ENCODE data around the gene HOXB2. TPM values are rescaled to one million over a fixed set of nuclear protein-coding genes. Genes with fewer than 3 reads are reported as not detected.

HOXB2 gene
- total RNA-seq, 1 donor from 2014 or later, result 2.9 TPM

DNA sequence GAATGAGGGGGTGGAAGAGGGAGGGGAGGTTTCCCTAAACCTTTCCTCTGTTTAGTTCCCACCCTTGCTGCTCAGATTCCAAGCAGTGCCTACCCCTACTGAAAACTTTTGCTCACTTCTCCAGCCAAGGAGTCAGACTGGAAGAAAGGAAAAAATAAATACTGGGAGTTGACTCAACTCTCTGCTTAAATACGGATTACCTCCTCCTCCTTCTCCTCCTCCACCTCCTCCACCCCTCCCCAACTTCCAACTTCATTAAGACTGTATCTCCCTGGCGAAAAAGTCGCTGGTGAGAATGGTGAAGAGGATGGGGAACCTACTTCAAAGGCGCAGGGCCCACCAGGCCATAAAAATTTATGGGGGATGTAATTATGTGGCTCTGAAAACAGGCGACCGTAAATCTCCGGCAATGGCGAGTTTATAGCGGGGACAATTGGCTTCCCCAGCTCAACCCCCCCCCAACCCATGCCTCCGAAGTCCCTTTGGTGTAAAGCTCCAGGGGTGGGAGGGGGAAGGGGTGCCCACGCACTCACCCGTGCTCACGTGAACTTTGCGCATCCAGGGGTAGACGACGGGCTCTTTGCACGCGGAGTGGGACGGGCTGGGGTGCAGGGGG is 32.5 kb upstream of the HOXB2 start:
- ATAC-seq (ENCODE audit: low read depth) (peak; percentile 6), DNase-seq (no peak)
- H3K27ac Mint-ChIP-seq, result peak overlapping the region; percentile 24
- peaks cover 2% of the 10 kb centered on the region for H3K36me3 Mint-ChIP-seq (ENCODE audit: low read depth)
- no peaks in the 10 kb centered on the region for H3K9me3 Mint-ChIP-seq
- intact Hi-C loops (cut with micrococcal nuclease), result no loop called here
- peak overlapping the region; percentile 80 for H3K4me3 Mint-ChIP-seq
- H3K27me3 Mint-ChIP-seq, result peaks cover 35% of the 10 kb centered on the region
- TF ChIP-seq, protein P1, sequence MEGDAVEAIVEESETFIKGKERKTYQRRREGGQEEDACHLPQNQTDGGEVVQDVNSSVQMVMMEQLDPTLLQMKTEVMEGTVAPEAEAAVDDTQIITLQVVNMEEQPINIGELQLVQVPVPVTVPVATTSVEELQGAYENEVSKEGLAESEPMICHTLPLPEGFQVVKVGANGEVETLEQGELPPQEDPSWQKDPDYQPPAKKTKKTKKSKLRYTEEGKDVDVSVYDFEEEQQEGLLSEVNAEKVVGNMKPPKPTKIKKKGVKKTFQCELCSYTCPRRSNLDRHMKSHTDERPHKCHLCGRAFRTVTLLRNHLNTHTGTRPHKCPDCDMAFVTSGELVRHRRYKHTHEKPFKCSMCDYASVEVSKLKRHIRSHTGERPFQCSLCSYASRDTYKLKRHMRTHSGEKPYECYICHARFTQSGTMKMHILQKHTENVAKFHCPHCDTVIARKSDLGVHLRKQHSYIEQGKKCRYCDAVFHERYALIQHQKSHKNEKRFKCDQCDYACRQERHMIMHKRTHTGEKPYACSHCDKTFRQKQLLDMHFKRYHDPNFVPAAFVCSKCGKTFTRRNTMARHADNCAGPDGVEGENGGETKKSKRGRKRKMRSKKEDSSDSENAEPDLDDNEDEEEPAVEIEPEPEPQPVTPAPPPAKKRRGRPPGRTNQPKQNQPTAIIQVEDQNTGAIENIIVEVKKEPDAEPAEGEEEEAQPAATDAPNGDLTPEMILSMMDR (IDR thresholded peaks at IDR 0.05), result no peak
- CTCF ChIA-PET, result no interaction called here
- H3K4me1 Mint-ChIP-seq, result peaks cover 45% of the 10 kb centered on the region
- POLR2A ChIA-PET, result interaction anchor here (0.6 to 0.8 kb wide), 2 partner anchors 171 to 270 kb away, joined by 3 to 4 read pairs; no protein-coding TSS in a partner anchor

DNA sequence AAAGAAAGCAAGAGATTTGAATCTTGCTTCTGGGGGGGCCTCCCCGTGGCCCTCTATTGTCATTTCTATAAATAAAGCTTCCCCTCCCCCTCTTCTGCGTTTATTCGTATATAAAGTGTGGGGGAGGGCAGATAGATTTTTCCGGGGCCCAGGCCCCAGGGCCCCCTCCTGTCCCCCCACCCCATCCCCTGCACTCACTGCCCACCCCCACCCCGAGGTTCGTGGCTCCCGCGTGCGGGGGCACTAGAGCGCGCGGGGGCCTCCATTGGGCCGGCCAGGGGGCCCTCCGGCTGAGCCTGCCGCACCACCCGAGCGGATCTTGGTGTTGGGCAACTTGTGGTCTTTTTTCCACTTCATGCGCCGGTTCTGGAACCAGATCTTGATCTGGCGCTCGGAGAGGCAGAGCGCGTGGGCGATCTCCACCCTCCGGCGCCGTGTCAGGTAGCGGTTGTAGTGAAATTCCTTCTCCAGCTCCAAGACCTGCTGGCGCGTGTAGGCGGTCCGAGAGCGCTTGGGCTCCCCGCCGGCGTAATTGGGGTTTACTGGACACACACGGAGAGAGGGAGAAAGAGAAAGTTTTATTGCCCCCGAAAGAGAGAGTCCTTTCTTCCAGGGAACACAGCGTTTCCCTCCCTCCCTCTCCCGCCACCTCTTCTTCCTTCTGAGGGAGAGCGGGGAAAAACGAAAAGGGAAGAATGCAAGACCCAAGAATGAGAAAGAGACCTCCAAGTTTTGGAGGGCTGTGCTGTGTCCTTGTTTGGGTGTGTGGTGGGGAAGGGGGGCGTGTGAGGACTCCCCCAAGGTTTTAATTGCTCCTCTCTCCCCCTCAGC is 31.8 kb upstream of the HOXB2 start:
- TF ChIP-seq, protein P1 (IDR thresholded peaks at IDR 0.05), result no peak
- POLR2A ChIA-PET, result interaction anchor here (0.7 to 0.8 kb wide), 2 partner anchors 32 to 172 kb away, joined by 3 read pairs; no protein-coding TSS in a partner anchor
- DNase-seq, result no peak

DNA sequence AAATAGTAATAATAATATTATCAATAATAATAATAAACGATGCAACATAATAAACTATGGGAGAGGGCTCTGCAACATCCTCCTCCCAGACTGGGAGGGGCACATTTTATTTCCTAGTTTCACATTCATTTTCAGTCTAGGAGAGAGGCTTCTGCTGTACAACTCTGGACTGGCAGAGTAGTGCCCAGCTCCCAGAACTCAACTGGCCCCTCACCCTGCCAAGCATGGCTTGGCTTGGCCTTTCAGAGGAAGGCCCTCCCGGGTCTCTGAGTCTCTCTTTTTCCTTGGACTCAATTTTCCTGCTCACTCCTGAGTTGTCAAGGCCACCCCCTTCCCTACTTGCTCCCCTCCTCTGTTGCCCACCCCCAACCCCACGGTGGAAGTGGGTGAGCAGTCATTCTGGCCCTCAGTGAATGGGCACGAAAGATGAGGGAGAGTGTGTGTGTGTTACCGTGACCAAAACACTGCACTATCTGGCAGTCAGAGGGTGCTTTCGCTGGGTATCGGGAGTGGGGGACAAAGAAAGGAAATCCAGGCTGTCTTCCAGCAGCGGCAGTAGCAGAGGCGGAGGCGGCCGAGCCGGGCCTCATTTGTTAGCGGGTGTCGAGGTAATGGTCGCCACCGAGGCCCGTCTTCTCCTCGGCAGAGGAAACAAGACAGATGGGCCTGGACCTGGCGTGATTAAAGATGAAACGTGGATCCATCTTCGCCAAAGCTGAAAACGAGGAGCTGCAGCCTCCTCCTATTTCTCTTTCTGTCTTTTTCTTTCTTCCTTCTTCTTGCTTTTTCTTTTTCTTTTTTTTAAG is 31.0 kb upstream of the HOXB2 start:
- Mint-ChIP-seq H3K36me3 (ENCODE audit: low read depth) (peaks cover 2% of the 10 kb centered on the region), H3K4me3 (peak overlapping the region; percentile 47), H3K4me1 (peaks cover 34% of the 10 kb centered on the region), H3K9me3 (no peaks in the 10 kb centered on the region), H3K27me3 (peaks cover 25% of the 10 kb centered on the region), H3K27ac (no peak overlapping the region)
- no peak for DNase-seq
- ChIA-PET POLR2A (interaction anchor here (0.7 kb wide), 1 partner anchor 31 kb away, joined by 3 read pairs; no protein-coding TSS in a partner anchor), CTCF (no interaction called here)
- no peak for ATAC-seq (ENCODE audit: low read depth)
- TF ChIP-seq, protein P1 (IDR thresholded peaks at IDR 0.05), result no peak
- intact Hi-C loops (cut with micrococcal nuclease), result no loop called here

More for the DNA sequence above, 31.8 kb upstream of the HOXB2 start:
- Mint-ChIP-seq H3K36me3 (ENCODE audit: low read depth) (peaks cover 2% of the 10 kb centered on the region), H3K9me3 (no peaks in the 10 kb centered on the region), H3K27me3 (peaks cover 32% of the 10 kb centered on the region), H3K27ac (no peak overlapping the region), H3K4me3 (peak overlapping the region; percentile 80), H3K4me1 (peaks cover 40% of the 10 kb centered on the region)
- ATAC-seq (ENCODE audit: low read depth), result no peak
- CTCF ChIA-PET, result no interaction called here
- intact Hi-C loops (cut with micrococcal nuclease), result no loop called here

DNA sequence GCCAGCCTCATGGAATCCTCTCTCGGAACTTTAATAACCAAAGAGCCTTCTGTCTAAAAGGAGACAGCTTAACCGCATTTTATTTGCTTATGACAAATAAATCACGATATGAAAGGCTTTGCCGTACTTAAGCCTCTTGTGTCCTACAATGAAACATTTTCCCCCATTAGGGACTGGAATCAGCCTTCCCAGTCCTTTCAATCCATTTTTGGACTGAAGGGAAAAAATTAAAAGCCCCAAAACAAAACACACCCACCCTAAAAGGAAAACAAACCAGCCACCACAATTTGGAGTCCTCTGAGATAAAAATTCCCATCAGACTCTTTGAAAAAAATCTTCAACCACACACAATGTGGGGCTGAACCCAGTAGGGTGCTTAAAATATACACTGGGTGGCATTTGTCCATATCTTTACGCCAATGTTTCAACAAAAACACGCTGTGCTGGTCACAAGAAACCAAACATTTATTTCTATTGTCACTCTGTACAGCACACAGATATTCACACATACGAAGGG is 30.2 kb upstream of the HOXB2 start:
- intact Hi-C loops (cut with micrococcal nuclease), result no loop called here
- POLR2A ChIA-PET, result no interaction called here
- ATAC-seq (ENCODE audit: low read depth), result no peak
- DNase-seq, result no peak
- Mint-ChIP-seq H3K9me3 (no peaks in the 10 kb centered on the region), H3K4me3 (no peak overlapping the region), H3K4me1 (peaks cover 33% of the 10 kb centered on the region), H3K36me3 (ENCODE audit: low read depth) (peaks cover 2% of the 10 kb centered on the region), H3K27me3 (peaks cover 18% of the 10 kb centered on the region), H3K27ac (no peak overlapping the region)
- TF ChIP-seq, protein P1 (IDR thresholded peaks at IDR 0.05), result no peak
- CTCF ChIA-PET, result no interaction called here

Data from activated B cell treated with CpG ODN at 0.5 μM for 24 hours (primary cell).